ENCODE data around the gene KRT77. TPM values are rescaled to one million over a fixed set of nuclear protein-coding genes. Genes with fewer than 3 reads are reported as not detected.
"Not testable (repeated sequence)": the region's sequence is repeated elsewhere in the genome, so short reads cannot be mapped to it uniquely, and the experiment has no call there.

Gene KRT77
- total RNA-seq, 1 donor from 2014 or later, result not detected

DNA sequence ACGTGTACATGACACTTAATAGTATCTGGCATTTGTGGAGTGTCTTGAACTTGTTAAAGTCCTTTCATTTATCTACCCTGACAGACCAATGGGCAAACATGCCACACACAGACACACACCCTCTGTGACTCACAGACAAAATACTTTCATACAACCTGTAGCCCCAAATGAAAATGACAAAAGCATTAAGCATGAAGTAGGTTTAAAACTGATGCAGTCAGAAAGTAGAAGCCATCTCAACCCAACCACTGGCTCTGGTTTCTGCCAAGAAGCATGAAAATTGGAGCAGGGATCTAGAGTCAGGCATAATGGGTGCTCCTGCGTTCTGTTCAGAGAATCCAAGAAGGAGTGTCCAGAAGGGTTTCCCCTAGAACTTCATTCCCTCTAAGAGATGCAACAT, 23.1 kb upstream of the KRT77 start:
- no peaks in the 10 kb centered on the region for H3K9me3 ChIP-seq (ENCODE audit: control insufficient read depth in 3 of 3, low read length in 3 of 3)
- no peak overlapping the region for H3K9ac ChIP-seq (ENCODE audit: low read depth in 1 of 3, low read length in 3 of 3)
- H3K27me3 ChIP-seq (ENCODE audit: control insufficient read depth in 3 of 3, insufficient read depth in 3 of 3, low read length in 3 of 3), result peaks cover 0 to 23% (median 22%) of the 10 kb centered on the region in 3 donors
- H3K4me3 ChIP-seq (ENCODE audit: low read length in 3 of 3), result no peak overlapping the region
- H3K27ac ChIP-seq (ENCODE audit: low read depth, low read length), result no peak overlapping the region
- H3K4me1 ChIP-seq (ENCODE audit: control insufficient read depth in 3 of 3, insufficient read depth in 3 of 3, low read length in 3 of 3), result no peaks in the 10 kb centered on the region
- H3K36me3 ChIP-seq (ENCODE audit: control insufficient read depth in 3 of 3, insufficient read depth in 3 of 3, low read length in 3 of 3), result no peaks in the 10 kb centered on the region

DNA sequence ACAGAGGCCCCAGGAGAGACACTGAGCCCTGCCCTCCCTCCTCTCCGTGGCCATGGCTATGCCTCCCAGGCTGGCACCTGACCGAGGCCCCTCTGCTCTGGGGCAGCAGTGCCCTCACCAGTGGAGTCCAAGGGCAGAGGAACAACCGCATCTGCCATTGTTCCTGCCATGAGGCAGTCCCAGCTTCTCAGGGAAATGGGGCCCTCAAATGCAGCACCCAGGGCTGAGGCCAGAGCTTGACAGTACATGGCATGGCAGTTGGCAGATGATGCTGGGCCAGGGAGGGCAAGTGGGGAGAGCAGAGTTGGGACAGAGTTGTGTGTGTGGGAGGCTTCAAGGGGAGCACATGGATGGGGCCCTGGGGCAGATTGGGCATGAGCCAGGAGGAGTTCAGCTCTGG, 21.1 kb upstream of the KRT77 start:
- Histone ChIP-seq H3K9me3 (ENCODE audit: control insufficient read depth in 3 of 3, low read length in 3 of 3) (no peaks in the 10 kb centered on the region), H3K27me3 (ENCODE audit: control insufficient read depth in 3 of 3, insufficient read depth in 3 of 3, low read length in 3 of 3) (peaks cover 4 to 23% (median 21%) of the 10 kb centered on the region in 3 donors), H3K9ac (ENCODE audit: low read depth in 1 of 3, low read length in 3 of 3) (no peak overlapping the region), H3K27ac (ENCODE audit: low read depth, low read length) (no peak overlapping the region), H3K4me1 (ENCODE audit: control insufficient read depth in 3 of 3, insufficient read depth in 3 of 3, low read length in 3 of 3) (no peaks in the 10 kb centered on the region), H3K36me3 (ENCODE audit: control insufficient read depth in 3 of 3, insufficient read depth in 3 of 3, low read length in 3 of 3) (no peaks in the 10 kb centered on the region), H3K4me3 (ENCODE audit: low read length in 3 of 3) (no peak overlapping the region)

DNA sequence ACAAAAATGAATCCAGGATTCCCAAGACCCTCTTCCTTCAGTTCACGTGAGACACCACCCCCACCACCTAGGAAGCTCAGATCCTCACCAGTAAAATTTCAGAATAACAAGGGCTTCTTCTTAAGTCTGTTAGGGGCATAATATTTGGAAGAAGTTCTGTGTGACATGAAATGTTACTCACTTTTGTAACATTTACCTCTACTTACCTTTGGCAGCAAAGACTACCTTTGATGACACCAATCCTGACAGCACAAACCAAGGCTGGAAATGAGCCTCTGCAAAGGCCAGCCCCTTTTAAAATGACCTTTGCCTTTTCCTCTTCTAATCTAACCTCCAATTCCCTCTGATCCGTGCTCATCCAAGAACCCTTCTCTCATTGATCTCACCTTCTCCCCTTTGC, 19.4 kb upstream of the KRT77 start:
- H3K9ac ChIP-seq (ENCODE audit: low read depth in 1 of 3, low read length in 3 of 3), result no peak overlapping the region
- H3K36me3 ChIP-seq (ENCODE audit: control insufficient read depth in 3 of 3, insufficient read depth in 3 of 3, low read length in 3 of 3), result no peaks in the 10 kb centered on the region
- H3K27ac ChIP-seq (ENCODE audit: low read depth, low read length), result no peak overlapping the region
- H3K4me1 ChIP-seq (ENCODE audit: control insufficient read depth in 3 of 3, insufficient read depth in 3 of 3, low read length in 3 of 3), result no peaks in the 10 kb centered on the region
- H3K9me3 ChIP-seq (ENCODE audit: control insufficient read depth in 3 of 3, low read length in 3 of 3), result no peaks in the 10 kb centered on the region
- no peak overlapping the region for H3K4me3 ChIP-seq (ENCODE audit: low read length in 3 of 3)
- peaks cover 4 to 29% (median 22%) of the 10 kb centered on the region in 3 donors for H3K27me3 ChIP-seq (ENCODE audit: control insufficient read depth in 3 of 3, insufficient read depth in 3 of 3, low read length in 3 of 3)

DNA sequence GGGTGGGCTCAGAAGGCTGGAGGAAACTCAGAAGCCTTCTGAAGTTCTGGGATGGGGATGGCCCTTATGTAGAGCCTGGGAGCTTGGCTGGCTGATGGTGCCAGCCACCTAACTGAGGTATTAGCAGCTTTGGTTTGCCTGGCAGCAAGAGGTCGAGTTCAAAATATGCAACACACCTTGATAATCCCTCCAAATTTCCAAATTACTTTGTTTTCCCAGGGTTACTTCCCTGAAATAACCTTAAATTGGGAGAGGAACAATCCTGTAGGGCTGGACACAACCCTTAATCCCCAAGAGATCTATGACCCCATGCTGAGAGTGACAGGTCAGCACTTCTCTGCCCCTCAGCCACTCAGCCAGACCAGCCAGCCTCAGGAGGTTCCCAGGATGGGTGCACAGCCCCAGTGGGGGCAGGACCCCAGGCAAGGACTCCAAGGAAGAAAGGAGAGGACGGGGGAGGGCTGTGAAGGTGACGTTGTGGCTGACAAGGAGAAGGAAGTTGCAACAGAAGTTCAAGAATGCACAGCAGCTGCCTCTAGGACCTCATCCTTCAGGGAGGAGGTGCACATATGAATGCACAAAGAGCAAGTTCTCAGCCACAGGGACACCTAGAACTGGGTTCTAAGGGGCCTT, 18.6 kb upstream of the KRT77 start:
- Histone ChIP-seq H3K4me1 (ENCODE audit: control insufficient read depth in 3 of 3, insufficient read depth in 3 of 3, low read length in 3 of 3) (no peaks in the 10 kb centered on the region), H3K4me3 (ENCODE audit: low read length in 3 of 3) (no peak overlapping the region), H3K9ac (ENCODE audit: low read depth in 1 of 3, low read length in 3 of 3) (no peak overlapping the region), H3K27me3 (ENCODE audit: control insufficient read depth in 3 of 3, insufficient read depth in 3 of 3, low read length in 3 of 3) (peaks cover 4 to 33% (median 28%) of the 10 kb centered on the region in 3 donors), H3K9me3 (ENCODE audit: control insufficient read depth in 3 of 3, low read length in 3 of 3) (no peaks in the 10 kb centered on the region), H3K36me3 (ENCODE audit: control insufficient read depth in 3 of 3, insufficient read depth in 3 of 3, low read length in 3 of 3) (no peaks in the 10 kb centered on the region), H3K27ac (ENCODE audit: low read depth, low read length) (no peak overlapping the region)

DNA sequence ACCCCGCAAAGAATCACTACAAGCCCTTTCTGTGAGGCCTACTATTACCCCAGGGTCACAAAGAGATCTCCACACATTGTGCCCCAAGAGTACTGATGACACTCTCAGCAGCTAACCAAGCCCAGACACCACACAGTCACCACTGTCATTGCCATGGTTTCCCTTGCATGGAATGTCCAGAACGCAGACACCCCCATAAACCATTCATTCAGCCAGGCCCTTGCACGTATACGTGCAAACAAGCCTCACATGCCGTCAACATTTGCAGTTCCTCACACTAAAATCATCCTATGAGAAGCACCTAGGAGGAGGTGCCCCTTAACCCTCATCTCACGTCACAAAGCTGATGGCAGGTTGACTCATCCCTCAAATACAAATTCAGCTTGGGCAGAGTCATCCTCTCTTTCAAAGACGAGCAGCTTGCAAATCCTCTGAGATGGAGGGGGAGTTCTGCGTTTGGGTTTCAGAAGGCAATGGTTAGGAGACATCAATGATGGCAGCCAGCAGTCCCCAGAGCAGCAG, 17.1 kb upstream of the KRT77 start:
- Histone ChIP-seq H3K27ac (ENCODE audit: low read depth, low read length) (no peak overlapping the region), H3K9ac (ENCODE audit: low read depth in 1 of 3, low read length in 3 of 3) (no peak overlapping the region), H3K4me1 (ENCODE audit: control insufficient read depth in 3 of 3, insufficient read depth in 3 of 3, low read length in 3 of 3) (no peaks in the 10 kb centered on the region), H3K9me3 (ENCODE audit: control insufficient read depth in 3 of 3, low read length in 3 of 3) (no peaks in the 10 kb centered on the region), H3K27me3 (ENCODE audit: control insufficient read depth in 3 of 3, insufficient read depth in 3 of 3, low read length in 3 of 3) (peaks cover 15 to 38% (median 38%) of the 10 kb centered on the region in 3 donors), H3K4me3 (ENCODE audit: low read length in 3 of 3) (no peak overlapping the region), H3K36me3 (ENCODE audit: control insufficient read depth in 3 of 3, insufficient read depth in 3 of 3, low read length in 3 of 3) (no peaks in the 10 kb centered on the region)

DNA sequence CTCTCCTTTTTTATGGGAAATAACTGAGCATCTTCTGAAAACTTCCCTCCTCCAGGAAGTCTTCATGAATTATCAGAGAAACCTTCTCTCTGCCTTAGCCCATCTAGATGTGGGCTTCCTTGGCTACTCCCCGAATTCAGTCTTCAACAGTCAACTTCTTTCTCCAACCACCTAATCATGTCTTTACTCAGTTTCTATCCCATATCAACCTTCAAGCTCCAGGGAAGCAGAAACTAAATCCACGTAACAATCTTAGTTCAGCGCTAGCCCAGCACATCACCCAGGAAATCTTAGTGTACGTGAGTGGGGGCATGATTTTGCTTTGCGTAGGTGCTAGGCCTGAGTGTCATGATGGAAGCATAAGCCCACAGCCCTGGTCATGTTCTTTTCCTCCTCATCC, 12.7 kb upstream of the KRT77 start:
- no peaks in the 10 kb centered on the region for H3K4me1 ChIP-seq (ENCODE audit: control insufficient read depth in 3 of 3, insufficient read depth in 3 of 3, low read length in 3 of 3)
- no peaks in the 10 kb centered on the region for H3K36me3 ChIP-seq (ENCODE audit: control insufficient read depth in 3 of 3, insufficient read depth in 3 of 3, low read length in 3 of 3)
- peaks cover 39 to 50% (median 47%) of the 10 kb centered on the region in 3 donors for H3K27me3 ChIP-seq (ENCODE audit: control insufficient read depth in 3 of 3, insufficient read depth in 3 of 3, low read length in 3 of 3)
- no peak overlapping the region for H3K4me3 ChIP-seq (ENCODE audit: low read length in 3 of 3)
- no peak overlapping the region for H3K27ac ChIP-seq (ENCODE audit: low read depth, low read length)
- no peak overlapping the region for H3K9ac ChIP-seq (ENCODE audit: low read depth in 1 of 3, low read length in 3 of 3)
- no peaks in the 10 kb centered on the region for H3K9me3 ChIP-seq (ENCODE audit: control insufficient read depth in 3 of 3, low read length in 3 of 3)

DNA sequence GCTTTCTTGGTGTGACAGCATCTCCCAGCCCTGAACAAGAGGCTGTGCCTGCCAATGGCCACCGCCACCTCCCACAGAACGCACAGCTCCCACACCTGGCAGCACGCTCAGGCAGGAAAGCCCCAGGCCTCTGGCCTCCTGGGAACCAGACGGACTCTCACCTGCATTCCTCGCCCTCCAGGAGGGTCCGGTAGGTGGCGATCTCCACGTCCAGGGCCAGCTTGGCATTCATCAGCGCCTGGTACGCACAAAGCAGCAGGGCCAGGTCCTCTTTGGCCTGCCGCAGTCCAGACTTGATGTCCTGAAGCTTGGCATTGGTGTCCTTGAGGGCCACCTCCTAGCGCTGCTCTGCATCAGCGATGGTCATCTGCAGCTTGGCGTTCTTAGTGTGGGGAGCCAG, 12.1 kb upstream of the KRT77 start:
- no peak overlapping the region for H3K9ac ChIP-seq (ENCODE audit: low read depth in 1 of 3, low read length in 3 of 3)
- peaks cover 35 to 50% (median 47%) of the 10 kb centered on the region in 3 donors for H3K27me3 ChIP-seq (ENCODE audit: control insufficient read depth in 3 of 3, insufficient read depth in 3 of 3, low read length in 3 of 3)
- no peak overlapping the region for H3K4me3 ChIP-seq (ENCODE audit: low read length in 3 of 3)
- H3K4me1 ChIP-seq (ENCODE audit: control insufficient read depth in 3 of 3, insufficient read depth in 3 of 3, low read length in 3 of 3), result no peaks in the 10 kb centered on the region
- no peaks in the 10 kb centered on the region for H3K36me3 ChIP-seq (ENCODE audit: control insufficient read depth in 3 of 3, insufficient read depth in 3 of 3, low read length in 3 of 3)
- H3K27ac ChIP-seq (ENCODE audit: low read depth, low read length), result no peak overlapping the region
- no peaks in the 10 kb centered on the region for H3K9me3 ChIP-seq (ENCODE audit: control insufficient read depth in 3 of 3, low read length in 3 of 3)

DNA sequence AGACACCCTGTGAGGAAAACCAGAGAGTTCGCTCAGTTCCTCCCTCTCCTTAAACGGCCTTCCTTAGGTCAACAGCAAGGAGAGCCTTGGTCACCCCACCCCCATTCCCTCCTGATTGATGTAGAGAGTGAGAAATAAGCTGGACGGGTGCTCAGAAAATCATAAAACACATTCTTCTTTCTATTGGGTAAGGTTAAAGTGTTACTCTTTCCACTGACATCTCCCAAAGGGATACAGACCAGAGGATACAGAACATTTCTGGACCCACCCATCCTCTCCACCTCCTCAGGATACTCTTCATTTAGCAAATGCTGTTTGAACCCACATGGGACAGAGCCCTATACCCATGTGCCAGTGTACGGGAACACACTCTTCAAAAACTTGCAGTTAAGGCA, 11.6 kb upstream of the KRT77 start:
- no peak overlapping the region for H3K27ac ChIP-seq (ENCODE audit: low read depth, low read length)
- no peaks in the 10 kb centered on the region for H3K36me3 ChIP-seq (ENCODE audit: control insufficient read depth in 3 of 3, insufficient read depth in 3 of 3, low read length in 3 of 3)
- no peak overlapping the region for H3K4me3 ChIP-seq (ENCODE audit: low read length in 3 of 3)
- no peak overlapping the region for H3K9ac ChIP-seq (ENCODE audit: low read depth in 1 of 3, low read length in 3 of 3)
- no peaks in the 10 kb centered on the region for H3K4me1 ChIP-seq (ENCODE audit: control insufficient read depth in 3 of 3, insufficient read depth in 3 of 3, low read length in 3 of 3)
- H3K9me3 ChIP-seq (ENCODE audit: control insufficient read depth in 3 of 3, low read length in 3 of 3), result no peaks in the 10 kb centered on the region
- H3K27me3 ChIP-seq (ENCODE audit: control insufficient read depth in 3 of 3, insufficient read depth in 3 of 3, low read length in 3 of 3), result peaks cover 35 to 50% (median 47%) of the 10 kb centered on the region in 3 donors

DNA sequence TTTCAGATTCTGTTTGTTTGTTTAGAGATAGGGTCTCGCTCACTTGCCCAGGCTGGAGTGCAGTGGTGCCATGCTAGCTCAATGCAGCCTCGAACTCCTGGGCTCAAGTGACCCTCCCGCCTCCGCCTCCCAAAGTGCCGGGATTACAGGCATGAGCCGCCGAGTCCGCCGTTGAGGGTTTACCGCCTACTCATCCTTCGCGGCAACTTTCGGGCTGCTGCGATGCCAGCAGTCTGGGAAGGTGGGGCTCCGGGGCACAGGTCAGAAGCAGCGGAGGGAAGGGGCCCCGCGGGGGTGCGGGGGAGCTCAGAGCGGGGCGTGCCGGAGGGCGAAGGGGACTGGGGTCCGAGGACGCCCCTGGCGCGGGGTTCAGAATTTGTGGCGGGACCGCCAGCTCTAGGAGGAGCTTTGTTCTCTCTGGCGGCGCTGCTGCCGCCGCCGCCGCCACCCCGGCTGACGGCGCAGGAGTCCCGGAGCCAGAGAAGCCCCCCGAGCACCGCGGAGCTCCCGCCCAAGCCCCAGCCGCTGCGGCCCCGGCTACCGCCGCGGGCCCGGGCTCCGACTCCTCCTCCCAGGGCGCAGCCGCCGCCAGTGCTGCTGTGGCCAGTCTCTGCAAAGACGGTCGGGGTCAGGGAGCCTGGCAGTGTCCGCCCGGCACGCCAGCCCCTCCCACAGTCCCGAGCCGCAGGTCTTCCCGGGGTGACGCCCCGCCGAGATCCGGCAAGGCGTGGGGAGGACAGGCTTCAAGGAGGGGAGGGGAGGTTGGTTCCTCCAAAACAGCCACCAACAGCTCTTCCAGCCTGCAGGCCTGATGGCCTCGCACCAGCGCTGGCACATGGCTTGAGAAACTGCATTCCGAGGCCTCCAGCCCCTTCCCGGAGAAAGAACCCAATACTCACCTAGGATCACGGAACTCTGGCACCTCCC, 10.9 kb upstream of the KRT77 start:
- Histone ChIP-seq H3K9me3 (ENCODE audit: control insufficient read depth in 3 of 3, low read length in 3 of 3) (no peaks in the 10 kb centered on the region), H3K9ac (ENCODE audit: low read depth in 1 of 3, low read length in 3 of 3) (no peak overlapping the region), H3K27ac (ENCODE audit: low read depth, low read length) (no peak overlapping the region), H3K4me3 (ENCODE audit: low read length in 3 of 3) (no peak overlapping the region), H3K36me3 (ENCODE audit: control insufficient read depth in 3 of 3, insufficient read depth in 3 of 3, low read length in 3 of 3) (no peaks in the 10 kb centered on the region), H3K4me1 (ENCODE audit: control insufficient read depth in 3 of 3, insufficient read depth in 3 of 3, low read length in 3 of 3) (no peaks in the 10 kb centered on the region), H3K27me3 (ENCODE audit: control insufficient read depth in 3 of 3, insufficient read depth in 3 of 3, low read length in 3 of 3) (peaks cover 35 to 54% (median 47%) of the 10 kb centered on the region in 3 donors)

DNA sequence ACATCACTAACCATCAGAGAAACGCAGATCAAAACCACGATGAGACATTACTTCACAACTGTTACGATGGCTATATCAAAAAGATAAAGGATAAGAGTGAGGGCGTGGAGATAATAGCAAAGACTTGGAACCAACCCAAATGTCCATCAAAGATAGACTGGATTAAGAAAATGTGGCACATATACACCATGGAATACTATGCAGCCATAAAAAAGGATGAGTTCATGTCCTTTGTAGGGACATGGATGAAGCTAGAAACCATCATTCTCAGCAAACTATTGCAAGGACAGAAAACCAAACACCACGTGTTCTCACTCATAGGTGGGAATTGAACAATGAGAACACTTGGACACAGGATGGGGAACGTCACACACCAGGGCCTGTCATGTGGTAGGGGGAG, 8.8 kb upstream of the KRT77 start:
- H3K9me3 ChIP-seq (ENCODE audit: control insufficient read depth in 3 of 3, low read length in 3 of 3); H3K9ac ChIP-seq (ENCODE audit: low read depth in 1 of 3, low read length in 3 of 3); H3K36me3 ChIP-seq (ENCODE audit: control insufficient read depth in 3 of 3, insufficient read depth in 3 of 3, low read length in 3 of 3); H3K4me3 ChIP-seq (ENCODE audit: low read length in 3 of 3); H3K4me1 ChIP-seq (ENCODE audit: control insufficient read depth in 3 of 3, insufficient read depth in 3 of 3, low read length in 3 of 3); H3K27ac ChIP-seq (ENCODE audit: low read depth, low read length): not testable (repeated sequence)
- H3K27me3 ChIP-seq (ENCODE audit: control insufficient read depth in 3 of 3, insufficient read depth in 3 of 3, low read length in 3 of 3), result peaks cover 35 to 54% (median 38%) of the 10 kb centered on the region in 3 donors
